EL (cell line): Measurements from ENCODE around the gene NIT2.

Experiments
- DNase-seq: peaks from one replicate; pipeline ENCODE4 v3.0.0-alpha.2; 2016

Gene NIT2

GRCh38 chr3:100399341-100400071, 64.9 kb downstream of the NIT2 start:
- no peak for DNase-seq

DNA sequence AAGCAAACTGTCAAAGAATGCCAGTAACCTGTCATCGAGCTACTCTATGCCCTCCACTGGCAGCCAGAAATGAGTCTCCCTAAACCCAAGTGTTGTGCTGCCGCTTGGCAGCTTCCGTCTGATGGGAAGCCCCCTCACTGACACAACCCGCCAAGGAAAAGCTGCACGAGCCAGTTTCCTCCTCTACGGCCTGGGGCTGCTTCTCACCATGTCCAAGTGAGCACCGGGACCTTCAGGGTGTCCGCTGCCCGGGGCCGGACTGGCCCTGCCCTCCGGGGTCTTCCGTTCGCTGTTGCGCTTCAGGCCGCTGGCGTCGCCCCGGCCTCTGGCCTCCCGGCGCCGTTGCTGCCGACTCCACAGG, 65.8 kb downstream of the NIT2 start:
- DNase-seq = peak; percentile 26

DNA sequence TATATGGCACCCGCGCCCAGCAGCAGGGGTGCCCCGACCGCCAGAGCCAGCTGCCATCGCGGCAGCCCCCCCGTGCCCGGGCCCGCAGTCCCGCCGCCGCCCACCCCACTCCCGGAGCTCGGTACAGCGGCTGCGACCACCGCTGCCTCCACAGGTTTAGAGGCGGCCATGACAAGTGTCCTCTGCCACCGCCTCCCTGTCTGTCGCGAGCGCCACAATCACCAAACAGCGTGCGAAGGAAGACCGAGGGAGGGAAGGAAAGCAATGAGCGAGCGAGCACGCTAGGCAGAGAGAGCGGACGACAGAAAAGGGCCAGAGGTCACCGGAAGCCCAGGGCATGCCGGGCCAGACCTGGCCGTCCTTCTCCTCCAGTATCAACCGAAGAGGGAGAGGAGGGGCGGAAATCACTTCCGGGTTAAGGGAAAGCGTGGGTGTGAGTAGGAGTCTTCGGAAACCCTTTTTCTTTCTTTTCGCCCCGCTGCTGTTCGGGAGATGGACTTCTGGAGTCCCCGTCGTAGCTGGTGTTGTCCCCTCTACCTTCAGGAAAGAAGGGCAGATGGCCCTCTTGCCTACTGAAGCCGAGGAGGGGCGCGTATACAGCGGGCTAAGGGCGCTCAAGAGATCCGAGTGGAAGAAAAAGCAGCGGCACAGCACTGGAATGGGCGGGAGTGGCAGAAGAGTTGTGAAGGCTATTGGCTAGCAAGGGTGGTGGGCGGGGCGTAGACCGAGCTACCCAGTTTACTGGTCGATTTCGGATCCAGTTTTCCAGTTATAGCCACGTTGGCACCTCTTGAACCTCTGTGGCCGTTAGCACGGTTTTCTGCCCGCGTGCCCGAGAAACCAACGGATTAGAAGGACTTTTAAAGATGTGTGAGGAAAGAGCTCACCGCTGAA, 66.5 kb downstream of the NIT2 start, which contains the start of the genes LNP1 and TOMM70:
Gene LNP1 (plus strand): TSS at position 760 of the 894 bp plus-strand sequence. CDS start 28,191 bp downstream, outside the sequence.
Gene TOMM70 (minus strand): TSS at position 310 of the 894 bp plus-strand sequence. CDS start 140 bp downstream, at position 170.
- peak; percentile 98 for DNase-seq

DNA sequence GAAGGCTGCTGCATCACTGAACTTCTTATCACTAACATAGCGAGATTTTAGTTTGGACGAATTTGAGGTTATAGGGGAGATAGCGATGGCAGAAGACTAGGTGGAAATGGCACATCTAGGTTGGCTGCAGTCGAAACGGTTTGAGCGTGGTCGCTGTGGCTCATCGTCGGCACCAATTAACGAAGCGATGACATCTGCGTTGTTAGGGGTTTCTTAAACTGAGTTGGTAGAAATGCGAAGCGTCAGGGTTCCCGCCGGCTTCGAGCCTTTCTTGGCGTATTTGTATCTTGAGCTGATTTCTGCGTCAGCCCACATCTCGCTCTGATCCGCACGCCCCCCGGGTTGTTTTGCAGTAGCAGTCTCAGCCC, 67.1 kb downstream of the NIT2 start:
- DNase-seq = peak; percentile 55

GRCh38 chr3:100402256-100402655, 67.7 kb downstream of the NIT2 start:
- DNase-seq = peak; percentile 69

- no peak for DNase-seq
Observed at GRCh38 chr3:100402891-100403290, 68.3 kb downstream of the NIT2 start.

DNA sequence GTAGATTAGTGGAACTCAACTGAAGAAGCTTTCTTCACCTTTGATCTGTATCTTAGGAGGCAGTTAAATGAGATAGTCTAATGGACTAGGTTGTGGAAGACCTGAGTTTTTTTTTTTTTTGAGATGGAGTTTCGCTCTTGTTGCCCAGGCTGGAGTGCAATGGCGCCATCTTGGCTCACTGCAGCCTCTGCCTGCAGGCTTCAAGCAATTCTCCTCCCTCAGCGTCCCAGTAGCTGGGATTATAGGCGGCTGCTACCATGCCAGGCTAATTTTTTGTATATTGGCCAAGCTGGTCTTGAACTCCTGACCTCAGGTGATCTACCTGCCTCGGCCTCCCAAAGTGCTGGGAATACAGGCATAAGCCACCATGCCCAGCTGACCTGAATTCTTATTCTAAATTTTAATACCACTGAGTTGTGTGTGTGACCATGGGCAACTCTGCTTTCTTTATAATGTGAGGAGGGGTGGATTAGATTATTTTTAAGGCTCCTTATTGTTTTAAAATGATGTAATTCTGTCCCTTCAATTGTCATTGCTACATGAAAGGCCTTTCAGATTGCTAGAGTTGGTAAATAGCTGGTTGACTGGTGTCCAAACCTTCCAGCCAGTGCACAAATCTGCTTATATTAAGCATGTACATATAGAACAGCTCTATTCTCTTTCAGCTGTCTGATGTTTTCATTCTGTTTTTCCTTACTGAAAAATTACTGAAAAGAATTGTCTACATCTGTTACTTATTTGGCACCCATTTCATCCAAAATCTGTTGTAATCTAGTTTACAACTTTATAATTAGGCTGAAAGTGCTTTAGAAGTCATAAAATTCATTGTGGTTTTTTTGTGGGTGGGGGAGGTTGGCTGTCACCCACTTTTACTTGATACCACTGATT, 69.0 kb downstream of the NIT2 start:
- DNase-seq = no peak

- DNase-seq = no peak
Observed at GRCh38 chr3:100404250-100404548, 69.6 kb downstream of the NIT2 start.

GRCh38 chr3:100407164-100407563, 72.6 kb downstream of the NIT2 start:
- no peak for DNase-seq

DNA sequence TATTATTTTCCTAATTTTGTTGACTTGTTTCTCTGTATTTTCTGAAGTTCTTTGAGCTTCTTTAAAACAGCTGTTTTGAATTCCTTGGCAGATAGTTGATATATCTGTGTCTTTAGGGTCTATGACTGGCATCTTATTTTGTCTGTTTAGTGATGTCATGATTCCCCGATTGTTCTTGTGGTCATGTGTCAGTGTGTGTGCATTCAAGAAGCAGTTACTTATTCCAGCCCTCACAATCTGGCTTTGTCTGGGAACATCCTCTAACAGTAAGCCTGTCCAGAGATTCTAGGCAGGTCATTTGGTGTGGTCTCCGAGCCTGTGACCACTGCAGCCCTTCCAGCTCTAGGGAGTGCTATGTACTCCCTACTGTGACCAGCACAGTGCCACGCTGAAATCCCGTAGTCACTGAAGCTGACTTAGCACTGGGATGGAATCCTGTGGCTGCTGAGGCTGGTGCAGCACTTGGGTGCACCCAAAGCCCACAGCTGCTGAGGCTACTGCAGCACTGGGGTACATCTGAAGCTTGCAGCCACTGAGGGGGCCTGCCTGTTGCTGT, 73.5 kb downstream of the NIT2 start:
- no peak for DNase-seq
